MM.1S (cell line): ENCODE measurements around the gene CRTC2.
"Not testable (repeated sequence)": the region's sequence is repeated elsewhere in the genome, so short reads cannot be mapped to it uniquely, and the experiment has no call there.

Source experiments
- DNase-seq: peaks from one replicate; pipeline ENCODE4 v3.0.0-alpha.2; 2015
- H2AFZ ChIP-seq: fragments of 300-600 bp; sonication (generic); 2 replicates; pipeline ENCODE4 v1.6.0; 2016; ENCODE audit warnings: antibody characterized with exemption, low read length
- H3F3A ChIP-seq: fragments of 300-600 bp; sonication (generic); 2 replicates; pipeline ENCODE4 v1.6.1; 2016; ENCODE audit warnings: mild to moderate bottlenecking, antibody characterized with exemption, low read length, moderate library complexity, mixed read lengths; ENCODE audit not compliant: insufficient read depth
- H3K27ac ChIP-seq: fragments of 300-600 bp; sonication (generic); 2 replicates; pipeline ENCODE4 v1.5.1; 2016; ENCODE audit warnings: mild to moderate bottlenecking, low read length
- H3K27me3 ChIP-seq: fragments of 300-600 bp; sonication (generic); replicated peaks from 2 replicates; pipeline ENCODE4 v1.6.0; 2016; ENCODE audit warnings: low read length; ENCODE audit not compliant: insufficient read depth
- H3K36me3 ChIP-seq: fragments of 300-600 bp; sonication (generic); replicated peaks from 2 replicates; pipeline ENCODE4 v1.6.1; 2016; ENCODE audit warnings: mild to moderate bottlenecking, low read length, mixed read lengths; ENCODE audit not compliant: insufficient read depth
- H3K4me1 ChIP-seq: fragments of 300-600 bp; sonication (generic); 2 replicates; pipeline ENCODE4 v1.6.1; 2016; ENCODE audit warnings: low read length, mixed read lengths
- H3K4me2 ChIP-seq: fragments of 300-600 bp; sonication (generic); 2 replicates; pipeline ENCODE4 v1.6.0; 2016; ENCODE audit warnings: low read depth, low read length
- H3K4me3 ChIP-seq: fragments of 300-600 bp; sonication (generic); 2 replicates; pipeline ENCODE4 v1.5.1; 2016; ENCODE audit warnings: low read length, mixed read lengths
- H3K79me2 ChIP-seq: fragments of 300-600 bp; sonication (generic); 2 replicates; pipeline ENCODE4 v1.6.1; 2016; ENCODE audit warnings: mixed run types, low read length, mixed read lengths
- H3K9ac ChIP-seq: fragments of 300-600 bp; sonication (generic); 2 replicates; pipeline ENCODE4 v1.6.1; 2016; ENCODE audit warnings: low read length, mixed read lengths
- H3K9me2 ChIP-seq: fragments of 300-600 bp; sonication (generic); replicated peaks from 2 replicates; pipeline ENCODE4 v1.6.1; 2016; ENCODE audit warnings: mild to moderate bottlenecking, low read length, mixed read lengths; ENCODE audit not compliant: insufficient read depth
- H3K9me3 ChIP-seq: fragments of 300-600 bp; sonication (generic); replicated peaks from 2 replicates; pipeline ENCODE4 v1.6.1; 2016; ENCODE audit warnings: mild to moderate bottlenecking, low read length, mixed read lengths; ENCODE audit not compliant: insufficient read depth
- H4K20me1 ChIP-seq: fragments of 300-600 bp; sonication (generic); 2 replicates; pipeline ENCODE4 v1.6.1; 2016; ENCODE audit warnings: mild to moderate bottlenecking, low read length, moderate library complexity, mixed read lengths; ENCODE audit not compliant: insufficient read depth
- CTCF ChIP-seq: fragments of 300-600 bp; sonication (generic); IDR thresholded peaks from 2 replicates; pipeline ENCODE4 v1.5.1; 2016; ENCODE audit warnings: antibody characterized with exemption, low read length, mixed read lengths
- EZH2 ChIP-seq: fragments of 300-600 bp; sonication (generic); optimal IDR thresholded peaks from 2 replicates; pipeline ENCODE3; 2017; ENCODE audit warnings: low read depth, mild to moderate bottlenecking, antibody characterized with exemption, low read length, mixed read lengths
- EZH2phosphoT487 ChIP-seq: fragments of 300-600 bp; sonication (generic); IDR thresholded peaks from 2 replicates; pipeline ENCODE4 v1.6.1; 2018; ENCODE audit warnings: antibody characterized with exemption, low read length

CRTC2 gene

GRCh38 chr1:153985941-153986761 lies 27.7 kb upstream of the CRTC2 start, which contains the start of gene RAB13:
Gene RAB13, minus strand, starts transcription at chr1:153986339. Its CDS starts 103 bp downstream, at chr1:153986236.
- Histone ChIP-seq H3K4me1 (0 out of 2 replicates have a peak, but pooled peaks cover 2% of the 10 kb centered on the region), H3K4me2 (peak within 1 kb of the TSS; percentile 85), H3K27ac (peak within 1 kb of the TSS; percentile 77), H3K9me3 (no peaks in the 10 kb centered on the region), H3K27me3 (peaks cover 5% of the 10 kb centered on the region; the same call in 1 of the 2 replicates), H3K36me3 (no peaks in the 10 kb centered on the region; the same call in 1 of the 2 replicates), H3K79me2 (peaks cover 6% of the 10 kb centered on the region), H2AFZ (peak within 1 kb of the TSS; percentile 90), H4K20me1 (no peaks in the 10 kb centered on the region), H3K9ac (peak within 1 kb of the TSS; percentile 35; the same call in 1 of the 2 replicates), H3F3A (peaks cover 12% of the 10 kb centered on the region), H3K4me3 (peak within 1 kb of the TSS; percentile 48), H3K9me2 (no peaks in the 10 kb centered on the region)
- no peak for DNase-seq
- TF ChIP-seq EZH2phosphoT487 (no peak), CTCF (no peak), EZH2 (no peak)

GRCh38 chr1:153985341-153985912 lies 27.0 kb upstream of the CRTC2 start:
- Histone ChIP-seq H3K4me3 (no peak overlapping the region), H3K79me2 (no peaks in the 10 kb centered on the region), H2AFZ (no peak overlapping the region), H3K9me3 (no peaks in the 10 kb centered on the region), H4K20me1 (no peaks in the 10 kb centered on the region), H3K36me3 (no peaks in the 10 kb centered on the region), H3K4me2 (no peak overlapping the region), H3K27ac (no peak overlapping the region), H3K9ac (no peak overlapping the region), H3K4me1 (0 out of 2 replicates have a peak, but pooled peaks cover 2% of the 10 kb centered on the region), H3K27me3 (peaks cover 5% of the 10 kb centered on the region; the same call in 1 of the 2 replicates), H3F3A (peaks cover 9% of the 10 kb centered on the region), H3K9me2 (no peaks in the 10 kb centered on the region)
- DNase-seq, result no peak
- TF ChIP-seq EZH2phosphoT487, result no peak
- no peak for TF ChIP-seq CTCF
- no peak for TF ChIP-seq EZH2

- peaks cover 9% of the 10 kb centered on the region for H3F3A ChIP-seq
- no peak overlapping the region for H3K9ac ChIP-seq
- no peak for TF ChIP-seq CTCF
- no peak for TF ChIP-seq EZH2phosphoT487
Observed at GRCh38 chr1:153984123-153984894, 25.9 kb upstream of the CRTC2 start.

GRCh38 chr1:153981735-153982134 lies 23.3 kb upstream of the CRTC2 start:
- H3K27me3 ChIP-seq, H3K9me3 ChIP-seq, H3K27ac ChIP-seq, H3F3A ChIP-seq, H2AFZ ChIP-seq, H3K9me2 ChIP-seq, H3K79me2 ChIP-seq, H3K4me1 ChIP-seq, H3K36me3 ChIP-seq, H3K4me3 ChIP-seq, H3K4me2 ChIP-seq, DNase-seq, H3K9ac ChIP-seq, H4K20me1 ChIP-seq: not testable (repeated sequence)

More at GRCh38 chr1:153984123-153984894, 25.9 kb upstream of the CRTC2 start:
- DNase-seq, result no peak
- H3K27ac ChIP-seq, result no peak overlapping the region
- no peak overlapping the region for H2AFZ ChIP-seq
- H3K4me2 ChIP-seq, result no peak overlapping the region
- H3K4me1 ChIP-seq, result 0 out of 2 replicates have a peak, but pooled peaks cover 2% of the 10 kb centered on the region
- no peaks in the 10 kb centered on the region for H3K9me2 ChIP-seq
- H3K79me2 ChIP-seq, result no peaks in the 10 kb centered on the region
- H3K36me3 ChIP-seq, result no peaks in the 10 kb centered on the region
- H3K4me3 ChIP-seq, result no peak overlapping the region
- peaks cover 5% of the 10 kb centered on the region; the same call in 1 of the 2 replicates for H3K27me3 ChIP-seq
- H3K9me3 ChIP-seq, result no peaks in the 10 kb centered on the region
- no peaks in the 10 kb centered on the region for H4K20me1 ChIP-seq

GRCh38 chr1:153979091-153979490 lies 20.7 kb upstream of the CRTC2 start:
- not testable (repeated sequence) for H3K9me2 ChIP-seq, H3K4me2 ChIP-seq, DNase-seq, H3F3A ChIP-seq, H3K27me3 ChIP-seq, H3K9ac ChIP-seq, H3K9me3 ChIP-seq, H2AFZ ChIP-seq, H3K27ac ChIP-seq, H3K4me3 ChIP-seq, H3K36me3 ChIP-seq, H4K20me1 ChIP-seq
- Histone ChIP-seq H3K4me1 (peaks cover 15% of the 10 kb centered on the region), H3K79me2 (peaks cover 23% of the 10 kb centered on the region)
